GM12892 (cell line): ENCODE data around the gene SLC25A40.

Experiments used
- POLR2A ChIP-seq: IDR thresholded peaks from 2 replicates; pipeline ENCODE4 v1.6.1; 2011; ENCODE audit warnings: low read depth, low read length, control low read depth
- POLR2AphosphoS5 ChIP-seq: IDR thresholded peaks from 2 replicates; pipeline ENCODE4 v1.6.1; 2011; ENCODE audit warnings: low read depth, low read length, control low read depth

DNA sequence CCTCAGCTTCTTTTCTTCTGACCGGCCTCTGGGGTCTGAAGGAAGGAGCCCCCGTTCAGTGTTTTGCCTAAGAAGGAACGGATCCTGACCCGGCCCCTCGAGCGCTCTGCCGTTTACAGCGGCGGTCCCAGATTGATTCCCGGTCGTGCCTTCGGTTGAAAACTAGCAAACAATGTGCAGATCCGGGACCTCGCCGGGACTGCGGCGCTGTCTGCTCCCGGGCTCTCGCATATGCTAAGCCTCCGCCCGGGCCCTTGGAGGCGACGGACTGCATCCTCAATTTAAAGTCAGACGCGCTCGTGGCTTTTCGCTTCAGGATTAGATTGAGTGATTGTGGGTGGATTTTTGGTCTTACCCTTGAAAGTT is 692 bp upstream of the SLC25A40 start:
- TF ChIP-seq POLR2AphosphoS5 (no peak), POLR2A (no peak)
